ENCODE measurements around the gene CHTOP.

CHTOP gene

GRCh38 chr1:153655333-153655732, 21.5 kb downstream of the CHTOP start:
- H3K9me3 ChIP-seq (ENCODE audit: insufficient read depth, low read length): no peaks in the 10 kb centered on the region
- H3K4me2 ChIP-seq (ENCODE audit: low read length): no peak overlapping the region
- no peak overlapping the region for H3K4me3 ChIP-seq (ENCODE audit: low read length)
- no peaks in the 10 kb centered on the region for H3K36me3 ChIP-seq (replicated peaks; ENCODE audit: low read depth, low read length)
- no peaks in the 10 kb centered on the region for H4K20me1 ChIP-seq (ENCODE audit: insufficient read depth, low read length)
- peaks cover 16% of the 10 kb centered on the region for H3K79me2 ChIP-seq (ENCODE audit: low read length)
- no peak overlapping the region for H2AFZ ChIP-seq (ENCODE audit: low read depth, low read length)
- no peak overlapping the region for H3K27ac ChIP-seq (ENCODE audit: low read length)
- TF ChIP-seq CTCF (IDR thresholded peaks at IDR 0.05; ENCODE audit: low read depth, low read length) (no peak), EZH2phosphoT487 (IDR thresholded peaks at IDR 0.05; ENCODE audit: low read depth) (no peak)
- no peaks in the 10 kb centered on the region for H3K27me3 ChIP-seq (ENCODE audit: low read depth, low read length)
- no peak overlapping the region for H3K9ac ChIP-seq (ENCODE audit: low read length)
- H3K4me1 ChIP-seq (ENCODE audit: low read length): peaks cover 18% of the 10 kb centered on the region

- peaks cover 16% of the 10 kb centered on the region for H3K79me2 ChIP-seq (ENCODE audit: low read length)
- no peaks in the 10 kb centered on the region for H4K20me1 ChIP-seq (ENCODE audit: insufficient read depth, low read length)
- peak within 1 kb of the TSS; percentile 83 for H3K4me3 ChIP-seq (ENCODE audit: low read length)
- peak within 1 kb of the TSS; percentile 84 for H2AFZ ChIP-seq (ENCODE audit: low read depth, low read length)
- peak within 1 kb of the TSS; percentile 75 for H3K27ac ChIP-seq (ENCODE audit: low read length)
- no peaks in the 10 kb centered on the region for H3K9me3 ChIP-seq (ENCODE audit: insufficient read depth, low read length)
- H3K4me2 ChIP-seq (ENCODE audit: low read length): peak within 1 kb of the TSS; percentile 76
- H3K36me3 ChIP-seq (replicated peaks; ENCODE audit: low read depth, low read length): peaks cover 28% of the 10 kb centered on the region
- peak within 1 kb of the TSS; percentile 80 for H3K9ac ChIP-seq (ENCODE audit: low read length)
- TF ChIP-seq EZH2phosphoT487 (IDR thresholded peaks at IDR 0.05; ENCODE audit: low read depth) (no peak), CTCF (IDR thresholded peaks at IDR 0.05; ENCODE audit: low read depth, low read length) (no peak)
- H3K27me3 ChIP-seq (ENCODE audit: low read depth, low read length): no peaks in the 10 kb centered on the region
- peaks cover 13% of the 10 kb centered on the region for H3K4me1 ChIP-seq (ENCODE audit: low read length)
These were observed 24.7 kb downstream of the CHTOP start, which contains the start of gene SNAPIN for GRCh38 chr1:153658400-153659174. Gene SNAPIN (plus strand): TSS chr1:153658703. CDS start chr1:153658744, 41 bp downstream.

- H3K9ac ChIP-seq (ENCODE audit: low read length): peak overlapping the region; percentile 80
- H2AFZ ChIP-seq (ENCODE audit: low read depth, low read length): no peak overlapping the region
- H3K27me3 ChIP-seq (ENCODE audit: low read depth, low read length): no peaks in the 10 kb centered on the region
- H4K20me1 ChIP-seq (ENCODE audit: insufficient read depth, low read length): no peaks in the 10 kb centered on the region
- no peaks in the 10 kb centered on the region for H3K9me3 ChIP-seq (ENCODE audit: insufficient read depth, low read length)
- H3K4me2 ChIP-seq (ENCODE audit: low read length): peak overlapping the region; percentile 76
- H3K27ac ChIP-seq (ENCODE audit: low read length): peak overlapping the region; percentile 75
- peaks cover 16% of the 10 kb centered on the region for H3K79me2 ChIP-seq (ENCODE audit: low read length)
- H3K36me3 ChIP-seq (replicated peaks; ENCODE audit: low read depth, low read length): peaks cover 34% of the 10 kb centered on the region
- TF ChIP-seq EZH2phosphoT487 (IDR thresholded peaks at IDR 0.05; ENCODE audit: low read depth) (no peak), CTCF (IDR thresholded peaks at IDR 0.05; ENCODE audit: low read depth, low read length) (no peak)
- H3K4me3 ChIP-seq (ENCODE audit: low read length): peak overlapping the region; percentile 83
- H3K4me1 ChIP-seq (ENCODE audit: low read length): peaks cover 13% of the 10 kb centered on the region
These were observed 25.3 kb downstream of the CHTOP start for GRCh38 chr1:153659175-153659534.

GRCh38 chr1:153659656-153660055, 25.8 kb downstream of the CHTOP start:
- H3K9ac ChIP-seq (ENCODE audit: low read length): peak overlapping the region; percentile 80
- H3K27ac ChIP-seq (ENCODE audit: low read length): no peak overlapping the region
- H3K4me3 ChIP-seq (ENCODE audit: low read length): peak overlapping the region; percentile 83

More at GRCh38 chr1:153659656-153660055, 25.8 kb downstream of the CHTOP start:
- no peaks in the 10 kb centered on the region for H4K20me1 ChIP-seq (ENCODE audit: insufficient read depth, low read length)
- H3K27me3 ChIP-seq (ENCODE audit: low read depth, low read length): no peaks in the 10 kb centered on the region
- H3K4me2 ChIP-seq (ENCODE audit: low read length): peak overlapping the region; percentile 76
- TF ChIP-seq EZH2phosphoT487 (IDR thresholded peaks at IDR 0.05; ENCODE audit: low read depth) (no peak), CTCF (IDR thresholded peaks at IDR 0.05; ENCODE audit: low read depth, low read length) (no peak)
- peaks cover 39% of the 10 kb centered on the region for H3K36me3 ChIP-seq (replicated peaks; ENCODE audit: low read depth, low read length)
- peaks cover 16% of the 10 kb centered on the region for H3K79me2 ChIP-seq (ENCODE audit: low read length)
- peaks cover 13% of the 10 kb centered on the region for H3K4me1 ChIP-seq (ENCODE audit: low read length)
- no peaks in the 10 kb centered on the region for H3K9me3 ChIP-seq (ENCODE audit: insufficient read depth, low read length)
- H2AFZ ChIP-seq (ENCODE audit: low read depth, low read length): no peak overlapping the region
